ENCODE data around the gene EEF1AKMT2.

EEF1AKMT2 gene

DNA sequence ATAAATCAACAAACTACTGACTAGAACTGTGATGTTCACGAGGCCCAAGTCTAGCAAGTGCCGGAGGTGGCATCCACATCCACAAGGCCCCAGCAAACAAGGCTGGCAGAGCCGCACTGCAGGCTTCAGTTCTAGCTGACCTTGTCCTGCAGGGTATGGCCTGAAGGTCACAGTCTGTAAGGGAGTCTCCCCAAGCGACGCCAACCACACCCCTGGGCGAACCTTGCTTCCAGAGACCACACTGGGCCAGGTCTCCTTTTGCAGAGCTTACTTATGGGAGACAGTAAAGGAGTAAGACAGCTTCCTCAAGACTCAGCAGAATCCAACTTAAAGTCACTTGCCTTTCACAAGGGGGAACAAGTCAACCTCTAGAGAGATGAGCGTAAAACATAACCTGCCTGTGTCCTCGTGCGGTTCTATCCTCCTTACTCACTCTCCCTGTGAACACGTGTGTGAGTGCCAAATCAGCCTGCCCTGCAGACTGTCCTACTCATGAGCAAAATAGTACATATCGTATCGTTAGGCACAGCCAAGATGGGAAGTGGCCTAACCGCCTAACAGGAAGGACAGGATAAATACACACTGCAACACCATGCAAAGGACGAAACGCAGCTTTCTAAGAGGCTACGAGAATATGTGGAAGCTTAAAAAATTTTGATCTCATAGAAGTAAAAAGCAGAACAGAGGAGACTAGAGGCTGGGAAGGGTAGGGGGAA, 70.2 kb downstream of the EEF1AKMT2 start:
- Histone ChIP-seq H3K9ac (no peak overlapping the region; the same call in 1 of the 2 replicates), H3K36me3 (ENCODE audit: insufficient read depth) (no peaks in the 10 kb centered on the region), H3K4me3 (IDR thresholded peaks at IDR 0.05; ENCODE audit: insufficient read depth, low read depth, low read length) (no peak overlapping the region), H4K20me1 (ENCODE audit: insufficient read depth) (no peaks in the 10 kb centered on the region), H2AFZ (ENCODE audit: low read depth) (no peak overlapping the region), H3K4me1 (ENCODE audit: low read depth, poor library complexity, severe bottlenecking) (peaks cover 93% of the 10 kb centered on the region), H3K79me2 (ENCODE audit: insufficient read depth, low read depth) (peaks cover 77% of the 10 kb centered on the region), H3K4me2 (peak overlapping the region; percentile 98), H3K27me3 (ENCODE audit: insufficient read depth, low read depth) (no peaks in the 10 kb centered on the region), H3K27ac (peak overlapping the region; percentile 97)
- TF ChIP-seq, protein P1, sequence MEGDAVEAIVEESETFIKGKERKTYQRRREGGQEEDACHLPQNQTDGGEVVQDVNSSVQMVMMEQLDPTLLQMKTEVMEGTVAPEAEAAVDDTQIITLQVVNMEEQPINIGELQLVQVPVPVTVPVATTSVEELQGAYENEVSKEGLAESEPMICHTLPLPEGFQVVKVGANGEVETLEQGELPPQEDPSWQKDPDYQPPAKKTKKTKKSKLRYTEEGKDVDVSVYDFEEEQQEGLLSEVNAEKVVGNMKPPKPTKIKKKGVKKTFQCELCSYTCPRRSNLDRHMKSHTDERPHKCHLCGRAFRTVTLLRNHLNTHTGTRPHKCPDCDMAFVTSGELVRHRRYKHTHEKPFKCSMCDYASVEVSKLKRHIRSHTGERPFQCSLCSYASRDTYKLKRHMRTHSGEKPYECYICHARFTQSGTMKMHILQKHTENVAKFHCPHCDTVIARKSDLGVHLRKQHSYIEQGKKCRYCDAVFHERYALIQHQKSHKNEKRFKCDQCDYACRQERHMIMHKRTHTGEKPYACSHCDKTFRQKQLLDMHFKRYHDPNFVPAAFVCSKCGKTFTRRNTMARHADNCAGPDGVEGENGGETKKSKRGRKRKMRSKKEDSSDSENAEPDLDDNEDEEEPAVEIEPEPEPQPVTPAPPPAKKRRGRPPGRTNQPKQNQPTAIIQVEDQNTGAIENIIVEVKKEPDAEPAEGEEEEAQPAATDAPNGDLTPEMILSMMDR (conservative IDR thresholded peaks at IDR 0.05; ENCODE audit: low read depth, low read length) = no peak

DNA sequence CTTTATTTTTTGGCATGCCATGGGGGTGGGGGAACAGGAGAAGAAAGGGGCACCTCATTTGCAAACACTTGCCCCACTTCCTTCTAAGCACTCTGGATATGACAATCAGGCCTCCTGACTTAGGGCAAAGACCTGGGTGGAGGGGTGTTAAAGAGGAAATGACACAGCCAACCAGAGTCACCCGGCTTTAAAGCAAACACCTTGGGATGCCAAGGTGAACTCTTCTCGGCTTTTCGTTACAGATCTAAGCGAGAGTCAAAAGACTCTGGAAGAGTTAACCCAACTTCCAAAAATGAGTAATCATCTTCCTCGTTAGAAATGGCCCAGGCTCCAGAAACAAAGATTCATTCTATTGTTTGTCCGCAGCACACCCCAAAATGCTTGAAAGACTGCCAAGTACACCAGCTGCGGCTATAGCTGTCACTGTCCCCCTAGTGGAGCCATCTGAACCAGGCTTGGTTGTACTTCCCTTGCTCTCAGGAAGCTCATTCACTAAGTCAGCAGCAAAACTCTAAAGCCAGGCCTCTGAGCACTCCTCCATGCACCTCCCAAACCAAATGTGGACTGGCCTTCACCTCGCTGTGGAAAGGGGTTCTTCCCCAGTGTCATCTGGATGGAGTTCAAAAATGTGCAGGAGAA, 72.4 kb downstream of the EEF1AKMT2 start:
- H3K27me3 ChIP-seq (ENCODE audit: insufficient read depth, low read depth) = no peaks in the 10 kb centered on the region
- H3K27ac ChIP-seq = peak overlapping the region; percentile 49
- H3K4me1 ChIP-seq (ENCODE audit: low read depth, poor library complexity, severe bottlenecking) = peaks cover 84% of the 10 kb centered on the region
- H3K4me2 ChIP-seq = peak overlapping the region; percentile 53
- no peak overlapping the region for H3K4me3 ChIP-seq (IDR thresholded peaks at IDR 0.05; ENCODE audit: insufficient read depth, low read depth, low read length)
- H2AFZ ChIP-seq (ENCODE audit: low read depth) = no peak overlapping the region
- H4K20me1 ChIP-seq (ENCODE audit: insufficient read depth) = no peaks in the 10 kb centered on the region
- no peak overlapping the region; the same call in 1 of the 2 replicates for H3K9ac ChIP-seq
- no peaks in the 10 kb centered on the region for H3K36me3 ChIP-seq (ENCODE audit: insufficient read depth)
- TF ChIP-seq, protein P1 (conservative IDR thresholded peaks at IDR 0.05; ENCODE audit: low read depth, low read length) = peak; percentile 50
- H3K79me2 ChIP-seq (ENCODE audit: insufficient read depth, low read depth) = peaks cover 64% of the 10 kb centered on the region

GRCh38 chr10:124717911-124718741, 73.6 kb downstream of the EEF1AKMT2 start:
- H3K27me3 ChIP-seq (ENCODE audit: insufficient read depth, low read depth) = no peaks in the 10 kb centered on the region
- no peaks in the 10 kb centered on the region for H3K36me3 ChIP-seq (ENCODE audit: insufficient read depth)
- peaks cover 78% of the 10 kb centered on the region for H3K4me1 ChIP-seq (ENCODE audit: low read depth, poor library complexity, severe bottlenecking)
- H3K79me2 ChIP-seq (ENCODE audit: insufficient read depth, low read depth) = peaks cover 68% of the 10 kb centered on the region
- peak overlapping the region; percentile 53 for H3K4me2 ChIP-seq
- H2AFZ ChIP-seq (ENCODE audit: low read depth) = no peak overlapping the region
- no peak overlapping the region for H3K4me3 ChIP-seq (IDR thresholded peaks at IDR 0.05; ENCODE audit: insufficient read depth, low read depth, low read length)
- no peaks in the 10 kb centered on the region for H4K20me1 ChIP-seq (ENCODE audit: insufficient read depth)
- no peak overlapping the region for H3K9ac ChIP-seq
- TF ChIP-seq, protein P1 (conservative IDR thresholded peaks at IDR 0.05; ENCODE audit: low read depth, low read length) = no peak
- H3K27ac ChIP-seq = peak overlapping the region; percentile 49; the same call in 1 of the 2 replicates

GRCh38 chr10:124717041-124717757, 74.5 kb downstream of the EEF1AKMT2 start:
- H3K4me1 ChIP-seq (ENCODE audit: low read depth, poor library complexity, severe bottlenecking) = peaks cover 69% of the 10 kb centered on the region
- TF ChIP-seq, protein P1 (conservative IDR thresholded peaks at IDR 0.05; ENCODE audit: low read depth, low read length) = no peak
- H3K27ac ChIP-seq = no peak overlapping the region
- H3K36me3 ChIP-seq (ENCODE audit: insufficient read depth) = no peaks in the 10 kb centered on the region
- no peaks in the 10 kb centered on the region for H3K27me3 ChIP-seq (ENCODE audit: insufficient read depth, low read depth)
- H3K4me3 ChIP-seq (IDR thresholded peaks at IDR 0.05; ENCODE audit: insufficient read depth, low read depth, low read length) = no peak overlapping the region
- no peaks in the 10 kb centered on the region for H4K20me1 ChIP-seq (ENCODE audit: insufficient read depth)
- no peak overlapping the region for H3K9ac ChIP-seq
- peaks cover 70% of the 10 kb centered on the region for H3K79me2 ChIP-seq (ENCODE audit: insufficient read depth, low read depth)
- peak overlapping the region; percentile 2; the same call in 1 of the 2 replicates for H3K4me2 ChIP-seq
- no peak overlapping the region for H2AFZ ChIP-seq (ENCODE audit: low read depth)

All from KMS-11 (cell line).